GM12878 (cell line): ENCODE results near the gene RIMS3. TPM values are rescaled to one million over a fixed set of nuclear protein-coding genes. Genes with fewer than 3 reads are reported as not detected.
"Not testable (repeated sequence)": the region's sequence is repeated elsewhere in the genome, so short reads cannot be mapped to it uniquely, and the experiment has no call there.

ENCODE experiments used
- ATAC-seq: fragments of 200-7000 bp; cut with Tn5 transposase; 3 replicates; pipeline ENCODE4 v1.9.1; 2020; ENCODE audit warnings: mild to moderate bottlenecking, moderate library complexity
- BruUV-seq: library from RNA; stranded (reverse); fragments of 400-500 nt; replicated peaks from 2 replicates; lab custom pipeline; 2021; lab: Mats Ljungman, UMichigan
- CTCF ChIA-PET: fragments of 300-600 bp; sonication (Branson Sonifier 250); formaldehyde crosslinking; extraction: SDS; loops from one replicate; lab custom pipeline; 2021; ENCODE audit warnings: inconsistent platforms; lab: Yijun Ruan, JAX
- POLR2A ChIA-PET: fragments of 350-600 bp; formaldehyde crosslinking; extraction: SDS; loops from one replicate; lab custom pipeline; 2021; ENCODE audit warnings: inconsistent platforms; lab: Charles Lee
- RAD21 ChIA-PET: fragments of 300-600 bp; sonication (Branson Sonifier 250); formaldehyde crosslinking; loops from one replicate; lab custom pipeline; 2023; ENCODE audit warnings: antibody characterized with exemption; ENCODE audit not compliant: unreplicated experiment; lab: Charles Lee
- SMC1A ChIA-PET: fragments of 300-600 bp; sonication (Branson Sonifier 250); formaldehyde crosslinking; loops from one replicate; lab custom pipeline; 2023; ENCODE audit not compliant: unreplicated experiment, uncharacterized antibody; lab: Charles Lee
- DNase-seq: peaks from one replicate; pipeline ENCODE4 v3.0.0-alpha.2; 2011; ENCODE audit warnings: low read depth, low spot score
- FAIRE-seq: peaks from 3 replicates; lab custom pipeline; 2011; peaks lifted over from hg19 to GRCh38; lab: Jason Lieb, UNC
- H2AFZ ChIP-seq: 2 replicates; pipeline ENCODE4 v1.6.0; 2011; ENCODE audit warnings: low read depth, low read length, control low read depth; ENCODE audit not compliant: control insufficient read depth
- H3K27ac ChIP-seq: 2 replicates; pipeline ENCODE4 v1.5.1; 2011; ENCODE audit warnings: control low read depth; ENCODE audit not compliant: control insufficient read depth, insufficient read depth
- H3K27me3 ChIP-seq, 2 experiments: replicated peaks in 1 of 2; 2 replicates each; pipeline versions ENCODE4 v1.6.0 to v1.6.1; 2011; ENCODE audit warnings: low read length in 1 of 2; ENCODE audit not compliant: control insufficient read depth in 2 of 2, insufficient read depth in 2 of 2
- H3K36me3 ChIP-seq, 2 experiments: 2 replicates each; pipeline ENCODE4 v1.5.1; 2011; ENCODE audit warnings: low read length in 1 of 2; ENCODE audit not compliant: control insufficient read depth in 2 of 2, insufficient read depth in 2 of 2
- H3K4me1 ChIP-seq: 2 replicates; pipeline ENCODE4 v1.6.1; 2011; ENCODE audit warnings: mild to moderate bottlenecking, low read length, moderate library complexity, mixed read lengths; ENCODE audit not compliant: control insufficient read depth, insufficient read depth
- H3K4me2 ChIP-seq: 2 replicates; pipeline ENCODE4 v1.6.0; 2011; ENCODE audit warnings: control low read depth; ENCODE audit not compliant: control insufficient read depth, insufficient read depth
- H3K4me3 ChIP-seq: fragments of 200-600 bp; sonication (generic); 2 replicates; pipeline ENCODE4 v1.5.1; 2016
- H3K79me2 ChIP-seq: 2 replicates; pipeline ENCODE4 v1.6.0; 2011; ENCODE audit warnings: low read length; ENCODE audit not compliant: control insufficient read depth, insufficient read depth
- H3K9ac ChIP-seq: 2 replicates; pipeline ENCODE4 v1.8.0; 2011; ENCODE audit warnings: low read length, control low read depth, mixed read lengths; ENCODE audit not compliant: control insufficient read depth, insufficient read depth
- H3K9me3 ChIP-seq: replicated peaks from 3 replicates; pipeline ENCODE4 v1.5.1; 2011; ENCODE audit warnings: mild to moderate bottlenecking, low read length; ENCODE audit not compliant: control insufficient read depth, insufficient read depth
- H4K20me1 ChIP-seq: 2 replicates; pipeline ENCODE4 v1.6.0; 2011; ENCODE audit not compliant: control insufficient read depth, insufficient read depth
- CEBPB ChIP-seq, 2 experiments: fragments of 150-350 bp in 1 of 2; IDR thresholded peaks; 2 replicates each; pipeline ENCODE4 v1.6.1; 2012 to 2014; ENCODE audit warnings: low read depth in 2 of 2, low read length in 2 of 2, borderline replicate concordance in 1 of 2, inconsistent platforms in 1 of 2
- E2F4 ChIP-seq: IDR thresholded peaks from 2 replicates; pipeline ENCODE4 v1.6.1; 2012; ENCODE audit warnings: low read depth, low read length, improper control_type of control experiment
- IRF4 ChIP-seq: IDR thresholded peaks from 2 replicates; pipeline ENCODE4 v1.6.1; 2011; ENCODE audit warnings: low read depth, low read length
- MEF2B ChIP-seq: fragments of 450-650 bp; IDR thresholded peaks from 2 replicates; pipeline ENCODE4 v1.6.1; 2018; ENCODE audit warnings: mild to moderate bottlenecking, moderate library complexity; ENCODE audit not compliant: partially characterized antibody, poor library complexity, severe bottlenecking
- NR2F1 ChIP-seq: fragments of 450-650 bp; conservative IDR thresholded peaks from 2 replicates; pipeline ENCODE4 v1.6.1; 2017; ENCODE audit warnings: mild to moderate bottlenecking
- SP1 ChIP-seq: IDR thresholded peaks from one replicate; pipeline ENCODE4 v1.6.1; 2011; ENCODE audit warnings: low read depth, low read length
- ZNF24 ChIP-seq: fragments of 450-650 bp; IDR thresholded peaks from 2 replicates; pipeline ENCODE4 v1.6.1; 2017; ENCODE audit warnings: antibody characterized with exemption, mild to moderate bottlenecking
- WGBS: methylation state at CpG from one replicate; pipeline ENCODE4 v1.1.6; 2016; ENCODE audit warnings: low lambda C conversion rate; ENCODE audit not compliant: insufficient replicate concordance, insufficient coverage; ENCODE audit errors: missing lambda C conversion rate; 5-methylcytosine and 5-hydroxymethylcytosine counted together
- in situ Hi-C: fragments of 300-500 bp; cut with MboI; formaldehyde crosslinking; loops from 9 replicates; pipeline ENCODE4 v1.14.3; 2018; ENCODE audit warnings: mixed read lengths
- intact Hi-C: fragments of 100-400 bp; cut with micrococcal nuclease; formaldehyde crosslinking; loops from one replicate; pipeline ENCODE4 v1.14.2; 2022; ENCODE audit not compliant: unreplicated experiment
- polyA plus RNA-seq, 11 experiments: library from polyadenylated mRNA; depleted of rRNA in 4 of 11; unstranded in 6 of 11; stranded (reverse) in 5 of 11; fragments of >200 nt; fragmentation: Nextera tagmentation in 4 of 11; fragmentation: Illumina TruSeq in 1 of 11; extraction: Ambion mirVana in 4 of 11; extraction: Trizol in 1 of 11; gene quantifications; 1 replicate in 1 of 11; 2 replicates in 10 of 11; pipeline versions ENCODE4 v1.2.1 to v1.2.3, GENCODE V29; 2011 to 2016; ENCODE audit warnings: inconsistent platforms in 2 of 11, missing spikeins in 2 of 11, low read depth in 1 of 11
- total RNA-seq, 4 experiments: library from RNA; depleted of rRNA in 3 of 4; stranded (reverse); fragments of >200 nt in 3 of 4; fragmentation: Illumina TruSeq in 1 of 4; extraction: Trizol in 1 of 4; gene quantifications; 2 replicates each; pipeline versions ENCODE4 v1.2.1 to v1.2.3, GENCODE V29; 2013 to 2021
- TF ChIP-seq, protein P1 (sequence below): fragments of 150-350 bp; IDR thresholded peaks from 2 replicates; pipeline ENCODE4 v1.6.1; 2014; ENCODE audit warnings: mild to moderate bottlenecking, low read depth, low read length

RIMS3 gene
- total and polyA plus RNA-seq, 10 of the 15 experiments (the other 5 are each of a cell fraction or from before 2014, with no cell fraction given): 0.02 to 4.7 (median 0.39) TPM

- SMC1A ChIA-PET: interaction anchor here (0.6 to 2.2 kb wide), 7 partner anchors 17 to 97 kb away, joined by 3 to 5 read pairs (median 4); no protein-coding TSS in a partner anchor
- FAIRE-seq: not testable (repeated sequence)
- 0 out of 2 replicates have a peak, but pooled peaks have one; percentile 54 for TF ChIP-seq NR2F1
- TF ChIP-seq, all 136 proteins: peak for 1; not testable (repeated sequence) for 135
- in situ Hi-C loops, H3K27me3 ChIP-seq, H3K79me2 ChIP-seq, H3K4me2 ChIP-seq, H3K4me3 ChIP-seq, H3K9ac ChIP-seq, H4K20me1 ChIP-seq, H3K27ac ChIP-seq, ATAC-seq, BruUV-seq, H3K9me3 ChIP-seq, DNase-seq, H3K36me3 ChIP-seq: not testable (repeated sequence)
- Histone ChIP-seq H2AFZ (peak overlapping the region; percentile 4; the same call in 1 of the 2 replicates), H3K4me1 (peaks cover 15% of the 10 kb centered on the region)
- intact Hi-C loops: loop anchor here (5.0 kb wide), 2 partner anchors 38 to 223 kb away; partner anchors contain the start of gene RIMS3
- POLR2A ChIA-PET: interaction anchor here (1.2 to 1.8 kb wide), 2 partner anchors 36 to 62 kb away, joined by 4 to 6 read pairs; partner anchors contain the start of genes NFYC and RIMS3
- WGBS: 41% methylated on average over 4 of the region's 4 CpGs
- RAD21 ChIA-PET: interaction anchor here (0.7 to 1.4 kb wide), 2 partner anchors 41 to 110 kb away, joined by 5 to 6 read pairs; no protein-coding TSS in a partner anchor
- CTCF ChIA-PET: interaction anchor here (1.1 to 3.1 kb wide), 6 partner anchors 15 to 323 kb away, joined by 3 to 19 read pairs (median 8); partner anchors contain the start of gene RIMS3
Observed at GRCh38 chr1:40629546-40629945, 35.9 kb downstream of the RIMS3 start.

GRCh38 chr1:40628903-40629292 is 36.6 kb downstream of the RIMS3 start:
- SMC1A ChIA-PET: interaction anchor here (0.9 to 2.2 kb wide), 3 partner anchors 40 to 96 kb away, joined by 3 to 5 read pairs (median 5); no protein-coding TSS in a partner anchor
- no peaks in the 10 kb centered on the region for H3K79me2 ChIP-seq
- WGBS: 18% methylated on average over 2 of the region's 2 CpGs
- no peaks in the 10 kb centered on the region; the same call in 2 of the 3 replicates for H3K9me3 ChIP-seq
- CTCF ChIA-PET: interaction anchor here (0.6 to 3.1 kb wide), 7 partner anchors 16 to 324 kb away, joined by 3 to 19 read pairs (median 7); no protein-coding TSS in a partner anchor
- intact Hi-C loops (loop anchor here (5.0 kb wide), 2 partner anchors 38 to 223 kb away; partner anchors contain the start of gene RIMS3), in situ Hi-C loops (no loop called here)
- no TSS peak for BruUV-seq
- POLR2A ChIA-PET: interaction anchor here (1.2 to 1.8 kb wide), 2 partner anchors 37 to 63 kb away, joined by 4 to 6 read pairs; partner anchors contain the start of genes NFYC and RIMS3
- peak overlapping the region; percentile 49; the same call in 1 of the 2 replicates for H3K4me2 ChIP-seq
- DNase-seq: no peak
- H3K27me3 ChIP-seq: no peaks in the 10 kb centered on the region
- TF ChIP-seq, protein P1, sequence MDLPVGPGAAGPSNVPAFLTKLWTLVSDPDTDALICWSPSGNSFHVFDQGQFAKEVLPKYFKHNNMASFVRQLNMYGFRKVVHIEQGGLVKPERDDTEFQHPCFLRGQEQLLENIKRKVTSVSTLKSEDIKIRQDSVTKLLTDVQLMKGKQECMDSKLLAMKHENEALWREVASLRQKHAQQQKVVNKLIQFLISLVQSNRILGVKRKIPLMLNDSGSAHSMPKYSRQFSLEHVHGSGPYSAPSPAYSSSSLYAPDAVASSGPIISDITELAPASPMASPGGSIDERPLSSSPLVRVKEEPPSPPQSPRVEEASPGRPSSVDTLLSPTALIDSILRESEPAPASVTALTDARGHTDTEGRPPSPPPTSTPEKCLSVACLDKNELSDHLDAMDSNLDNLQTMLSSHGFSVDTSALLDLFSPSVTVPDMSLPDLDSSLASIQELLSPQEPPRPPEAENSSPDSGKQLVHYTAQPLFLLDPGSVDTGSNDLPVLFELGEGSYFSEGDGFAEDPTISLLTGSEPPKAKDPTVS: no peak
- TF ChIP-seq ZNF24 (no peak), MEF2B (no peak), SP1 (no peak), CEBPB (IDR thresholded peaks at IDR 0.05; ENCODE audit: borderline replicate concordance in 1 of 2, low read depth in 2 of 2, low read length in 2 of 2) (no peak), E2F4 (no peak), IRF4 (no peak)
- TF ChIP-seq, all 136 proteins: peak for 0
- Histone ChIP-seq H4K20me1 (no peaks in the 10 kb centered on the region), H3K9ac (no peak overlapping the region), H3K4me1 (peaks cover 15% of the 10 kb centered on the region), H3K4me3 (no peak overlapping the region), H3K36me3 (no peaks in the 10 kb centered on the region), H3K27ac (0 out of 2 replicates have a peak overlapping the region, but pooled peaks have one; percentile 4), H2AFZ (no peak overlapping the region)
- peak; percentile 3 for ATAC-seq
- RAD21 ChIA-PET: interaction anchor here (1.4 kb wide), 1 partner anchor 42 kb away, joined by 6 read pairs; no protein-coding TSS in a partner anchor
- FAIRE-seq: no peak
